ENCODE results near the gene LRP1B. TPM values are rescaled to one million over a fixed set of nuclear protein-coding genes. Genes with fewer than 3 reads are reported as not detected.

LRP1B gene
- total RNA-seq, 2 experiments from 2014 or later, result not detected

- no peak overlapping the region for H3K4me3 Mint-ChIP-seq
These were observed 1622.1 kb downstream of the LRP1B start for GRCh38 chr2:140508756-140509155.

DNA sequence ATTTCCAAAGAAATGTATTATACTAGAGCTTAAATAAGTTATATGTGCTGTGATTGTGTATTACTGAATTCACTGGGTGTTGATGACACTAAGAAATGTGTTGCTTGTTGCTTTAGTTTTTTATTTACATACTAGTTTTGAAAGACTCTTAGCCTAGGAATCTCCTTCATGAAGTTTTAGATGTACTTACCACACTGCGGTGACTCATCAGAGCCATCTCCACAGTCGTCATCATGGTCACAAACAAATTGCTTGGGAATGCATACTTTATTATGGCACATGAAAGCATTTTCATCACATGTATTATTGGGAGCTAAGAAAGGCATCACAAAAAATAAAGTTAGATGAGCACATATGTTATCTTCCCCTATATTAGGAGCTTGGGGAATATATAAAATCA lies 1624.2 kb downstream of the LRP1B start:
- H3K4me1 Mint-ChIP-seq (ENCODE audit: low read depth), result no peaks in the 10 kb centered on the region
- DNase-seq, result no peak
- peaks cover 6% of the 10 kb centered on the region for H3K9me3 Mint-ChIP-seq (ENCODE audit: insufficient read depth)
- no peak overlapping the region for H3K27ac Mint-ChIP-seq
- H3K27me3 Mint-ChIP-seq (ENCODE audit: low read depth), result no peaks in the 10 kb centered on the region
- CTCF ChIA-PET, result no interaction called here
- no peak for ATAC-seq
- POLR2A ChIA-PET, result no interaction called here
- no peaks in the 10 kb centered on the region for H3K36me3 Mint-ChIP-seq (ENCODE audit: low read depth)
- no peak overlapping the region for H3K4me3 Mint-ChIP-seq

More at GRCh38 chr2:140508756-140509155, 1622.1 kb downstream of the LRP1B start:
- ChIA-PET CTCF (no interaction called here), POLR2A (no interaction called here)
- H3K4me1 Mint-ChIP-seq (ENCODE audit: low read depth), result no peaks in the 10 kb centered on the region
- ATAC-seq (no peak), DNase-seq (no peak)
- no peak overlapping the region for H3K27ac Mint-ChIP-seq
- H3K27me3 Mint-ChIP-seq (ENCODE audit: low read depth), result no peaks in the 10 kb centered on the region
- no peaks in the 10 kb centered on the region for H3K36me3 Mint-ChIP-seq (ENCODE audit: low read depth)
- H3K9me3 Mint-ChIP-seq (ENCODE audit: insufficient read depth), result peaks cover 13% of the 10 kb centered on the region

GRCh38 chr2:140504601-140505000 lies 1626.2 kb downstream of the LRP1B start:
- Mint-ChIP-seq H3K27ac (no peak overlapping the region), H3K4me3 (no peak overlapping the region), H3K27me3 (ENCODE audit: low read depth) (no peaks in the 10 kb centered on the region), H3K36me3 (ENCODE audit: low read depth) (no peaks in the 10 kb centered on the region), H3K4me1 (ENCODE audit: low read depth) (no peaks in the 10 kb centered on the region), H3K9me3 (ENCODE audit: insufficient read depth) (no peaks in the 10 kb centered on the region)
- ChIA-PET CTCF (no interaction called here), POLR2A (no interaction called here)
- DNase-seq (no peak), ATAC-seq (no peak)

DNA sequence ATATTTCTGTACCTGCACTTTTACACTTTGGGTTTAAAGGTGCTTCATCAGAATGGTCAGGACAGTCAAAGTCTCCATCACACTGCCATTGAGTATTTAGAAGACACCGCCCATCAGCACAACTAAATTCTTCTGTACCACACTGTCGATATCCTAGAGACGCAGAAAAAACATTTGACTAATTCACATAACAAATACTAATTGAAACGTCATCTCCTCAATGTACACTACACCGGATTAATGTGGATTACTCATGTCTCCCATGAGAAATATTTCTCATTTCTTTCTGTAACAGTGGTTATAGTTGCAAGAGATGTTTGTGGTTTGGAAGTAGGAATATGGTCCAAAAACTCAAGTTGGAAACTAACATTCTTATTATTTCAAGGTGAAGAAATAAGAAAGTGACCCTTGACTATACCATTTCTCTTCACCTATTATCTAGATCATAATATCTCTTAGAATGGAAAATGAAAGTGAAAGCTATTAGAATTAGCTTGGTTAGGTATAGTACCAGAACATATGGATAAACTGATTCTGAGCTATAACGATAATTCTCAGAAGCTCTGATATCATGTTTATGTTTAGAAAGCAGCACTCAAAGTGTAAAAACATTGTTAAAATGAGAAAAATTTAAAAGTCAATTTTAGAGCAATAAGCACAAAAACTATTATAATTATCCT lies 1627.7 kb downstream of the LRP1B start:
- Mint-ChIP-seq H3K27ac (no peak overlapping the region), H3K4me3 (no peak overlapping the region), H3K4me1 (ENCODE audit: low read depth) (no peaks in the 10 kb centered on the region), H3K9me3 (ENCODE audit: insufficient read depth) (no peaks in the 10 kb centered on the region), H3K27me3 (ENCODE audit: low read depth) (no peaks in the 10 kb centered on the region), H3K36me3 (ENCODE audit: low read depth) (no peaks in the 10 kb centered on the region)
- DNase-seq, result no peak
- no peak for ATAC-seq
- POLR2A ChIA-PET, result no interaction called here
- CTCF ChIA-PET, result no interaction called here

GRCh38 chr2:140498360-140498759 lies 1632.5 kb downstream of the LRP1B start:
- H3K36me3 Mint-ChIP-seq (ENCODE audit: low read depth), result no peaks in the 10 kb centered on the region
- H3K4me1 Mint-ChIP-seq (ENCODE audit: low read depth), result no peaks in the 10 kb centered on the region
- POLR2A ChIA-PET, result no interaction called here

GRCh38 chr2:140496714-140497113 lies 1634.1 kb downstream of the LRP1B start:
- CTCF ChIA-PET, result no interaction called here
- peaks cover 5% of the 10 kb centered on the region for H3K9me3 Mint-ChIP-seq (ENCODE audit: insufficient read depth)

More at GRCh38 chr2:140498360-140498759, 1632.5 kb downstream of the LRP1B start:
- Mint-ChIP-seq H3K27ac (no peak overlapping the region), H3K4me3 (no peak overlapping the region), H3K27me3 (ENCODE audit: low read depth) (no peaks in the 10 kb centered on the region), H3K9me3 (ENCODE audit: insufficient read depth) (peaks cover 5% of the 10 kb centered on the region)
- CTCF ChIA-PET, result no interaction called here
- ATAC-seq (no peak), DNase-seq (no peak)

GRCh38 chr2:140491876-140492275 lies 1638.9 kb downstream of the LRP1B start:
- H3K9me3 Mint-ChIP-seq (ENCODE audit: insufficient read depth), result peaks cover 5% of the 10 kb centered on the region
- no peak for ATAC-seq
- no peaks in the 10 kb centered on the region for H3K4me1 Mint-ChIP-seq (ENCODE audit: low read depth)
- no peaks in the 10 kb centered on the region for H3K27me3 Mint-ChIP-seq (ENCODE audit: low read depth)
- H3K27ac Mint-ChIP-seq, result no peak overlapping the region
- DNase-seq, result no peak
- CTCF ChIA-PET, result no interaction called here
- POLR2A ChIA-PET, result no interaction called here
- no peak overlapping the region for H3K4me3 Mint-ChIP-seq
- no peaks in the 10 kb centered on the region for H3K36me3 Mint-ChIP-seq (ENCODE audit: low read depth)

More at GRCh38 chr2:140496714-140497113, 1634.1 kb downstream of the LRP1B start:
- DNase-seq (no peak), ATAC-seq (no peak)
- POLR2A ChIA-PET, result no interaction called here
- no peak overlapping the region for H3K27ac Mint-ChIP-seq
- no peaks in the 10 kb centered on the region for H3K4me1 Mint-ChIP-seq (ENCODE audit: low read depth)
- H3K27me3 Mint-ChIP-seq (ENCODE audit: low read depth), result no peaks in the 10 kb centered on the region
- no peaks in the 10 kb centered on the region for H3K36me3 Mint-ChIP-seq (ENCODE audit: low read depth)
- no peak overlapping the region for H3K4me3 Mint-ChIP-seq

- ChIA-PET POLR2A (no interaction called here), CTCF (no interaction called here)
- ATAC-seq (no peak), DNase-seq (no peak)
- Mint-ChIP-seq H3K4me1 (ENCODE audit: low read depth) (no peaks in the 10 kb centered on the region), H3K9me3 (ENCODE audit: insufficient read depth) (no peaks in the 10 kb centered on the region), H3K4me3 (no peak overlapping the region), H3K27me3 (ENCODE audit: low read depth) (no peaks in the 10 kb centered on the region), H3K27ac (no peak overlapping the region), H3K36me3 (ENCODE audit: low read depth) (no peaks in the 10 kb centered on the region)
These were observed 1641.6 kb downstream of the LRP1B start for GRCh38 chr2:140489193-140489592.

GRCh38 chr2:140481136-140481535 lies 1649.7 kb downstream of the LRP1B start:
- DNase-seq (no peak), ATAC-seq (no peak)
- no peaks in the 10 kb centered on the region for H3K27me3 Mint-ChIP-seq (ENCODE audit: low read depth)
- CTCF ChIA-PET, result no interaction called here
- no peaks in the 10 kb centered on the region for H3K36me3 Mint-ChIP-seq (ENCODE audit: low read depth)
- H3K4me1 Mint-ChIP-seq (ENCODE audit: low read depth), result no peaks in the 10 kb centered on the region
- peaks cover 4% of the 10 kb centered on the region for H3K9me3 Mint-ChIP-seq (ENCODE audit: insufficient read depth)
- POLR2A ChIA-PET, result no interaction called here
- no peak overlapping the region for H3K27ac Mint-ChIP-seq
- H3K4me3 Mint-ChIP-seq, result no peak overlapping the region

GRCh38 chr2:140473851-140474250 lies 1657.0 kb downstream of the LRP1B start:
- POLR2A ChIA-PET, result no interaction called here
- H3K4me1 Mint-ChIP-seq (ENCODE audit: low read depth), result no peaks in the 10 kb centered on the region
- H3K36me3 Mint-ChIP-seq (ENCODE audit: low read depth), result no peaks in the 10 kb centered on the region
- peaks cover 4% of the 10 kb centered on the region for H3K9me3 Mint-ChIP-seq (ENCODE audit: insufficient read depth)
- no peak overlapping the region for H3K4me3 Mint-ChIP-seq
- no peak overlapping the region for H3K27ac Mint-ChIP-seq
- CTCF ChIA-PET, result no interaction called here
- no peaks in the 10 kb centered on the region for H3K27me3 Mint-ChIP-seq (ENCODE audit: low read depth)
- no peak for DNase-seq
- no peak for ATAC-seq

GRCh38 chr2:140472676-140473075 lies 1658.1 kb downstream of the LRP1B start:
- Mint-ChIP-seq H3K36me3 (ENCODE audit: low read depth) (no peaks in the 10 kb centered on the region), H3K27ac (no peak overlapping the region), H3K4me3 (no peak overlapping the region), H3K4me1 (ENCODE audit: low read depth) (no peaks in the 10 kb centered on the region), H3K9me3 (ENCODE audit: insufficient read depth) (peaks cover 1% of the 10 kb centered on the region), H3K27me3 (ENCODE audit: low read depth) (no peaks in the 10 kb centered on the region)
- ATAC-seq (no peak), DNase-seq (no peak)
- CTCF ChIA-PET, result no interaction called here
- POLR2A ChIA-PET, result no interaction called here

DNA sequence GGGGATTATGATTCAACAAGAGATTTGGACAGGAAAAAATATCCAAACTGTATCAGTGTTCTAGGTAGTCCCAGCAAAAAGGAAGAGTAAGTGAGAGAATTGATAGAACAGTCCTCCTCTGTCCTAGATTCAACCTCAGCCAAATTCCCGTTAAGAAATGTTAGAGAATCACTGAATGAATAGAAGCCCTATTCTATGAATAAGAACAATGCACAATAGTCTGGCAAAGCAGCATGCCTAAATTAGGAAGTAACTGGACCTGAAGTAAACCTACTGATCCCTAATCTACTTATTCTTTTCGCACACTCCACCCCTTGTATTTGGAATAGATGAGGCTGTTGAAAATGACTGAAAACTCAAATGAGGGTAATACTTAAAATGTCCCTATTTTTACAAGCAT lies 1665.5 kb downstream of the LRP1B start:
- no peak overlapping the region for H3K4me3 Mint-ChIP-seq
- ATAC-seq (no peak), DNase-seq (no peak)
- no peaks in the 10 kb centered on the region for H3K36me3 Mint-ChIP-seq (ENCODE audit: low read depth)
- no peaks in the 10 kb centered on the region for H3K4me1 Mint-ChIP-seq (ENCODE audit: low read depth)
- peaks cover 3% of the 10 kb centered on the region for H3K9me3 Mint-ChIP-seq (ENCODE audit: insufficient read depth)
- ChIA-PET CTCF (no interaction called here), POLR2A (no interaction called here)
- H3K27me3 Mint-ChIP-seq (ENCODE audit: low read depth), result no peaks in the 10 kb centered on the region
- no peak overlapping the region for H3K27ac Mint-ChIP-seq

DNA sequence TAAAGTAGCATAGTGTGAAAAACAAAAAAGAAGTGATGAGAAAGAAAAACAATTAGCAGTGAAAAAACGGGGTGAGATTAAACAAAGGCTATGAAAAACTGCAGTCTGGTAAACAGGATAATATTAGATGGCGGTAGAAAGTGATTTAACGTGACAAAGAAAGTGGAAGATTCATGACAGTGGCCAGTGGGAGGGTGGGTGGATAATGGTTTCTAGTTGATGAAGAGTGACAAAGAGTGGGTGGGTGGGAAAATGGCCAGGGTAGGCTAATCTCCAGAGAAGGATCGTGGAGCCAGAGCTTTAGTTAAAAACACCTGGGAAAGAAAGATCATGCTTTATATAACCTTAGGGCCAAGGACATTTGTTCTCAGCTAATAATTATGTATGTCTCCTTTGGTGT lies 1667.8 kb downstream of the LRP1B start:
- Mint-ChIP-seq H3K27ac (no peak overlapping the region), H3K4me3 (no peak overlapping the region), H3K9me3 (ENCODE audit: insufficient read depth) (peaks cover 3% of the 10 kb centered on the region), H3K4me1 (ENCODE audit: low read depth) (no peaks in the 10 kb centered on the region), H3K27me3 (ENCODE audit: low read depth) (no peaks in the 10 kb centered on the region), H3K36me3 (ENCODE audit: low read depth) (no peaks in the 10 kb centered on the region)
- ChIA-PET CTCF (no interaction called here), POLR2A (no interaction called here)
- ATAC-seq (no peak), DNase-seq (no peak)

Data from activated CD8-positive, alpha-beta T cell treated with anti-CD3 and anti-CD28 coated beads, Interleukin-2, amount 10 ng/mL, durations not matched to agents 7 days and 5 days (primary cell).